Iris pigment epithelial cell (primary cell): ENCODE measurements around the gene ADGRA1.
"Not testable (repeated sequence)": the region's sequence is repeated elsewhere in the genome, so short reads cannot be mapped to it uniquely, and the experiment has no call there.

Experiments used
- DNase-seq: peaks from one replicate; pipeline ENCODE4 v3.0.0-alpha.2; 2011; ENCODE audit warnings: low read depth

Gene ADGRA1

GRCh38 chr10:133163889-133164815, 76.4 kb downstream of the ADGRA1 start:
- DNase-seq, result no peak

- DNase-seq, result no peak
Measured at GRCh38 chr10:133164816-133165555, 77.3 kb downstream of the ADGRA1 start.

DNA sequence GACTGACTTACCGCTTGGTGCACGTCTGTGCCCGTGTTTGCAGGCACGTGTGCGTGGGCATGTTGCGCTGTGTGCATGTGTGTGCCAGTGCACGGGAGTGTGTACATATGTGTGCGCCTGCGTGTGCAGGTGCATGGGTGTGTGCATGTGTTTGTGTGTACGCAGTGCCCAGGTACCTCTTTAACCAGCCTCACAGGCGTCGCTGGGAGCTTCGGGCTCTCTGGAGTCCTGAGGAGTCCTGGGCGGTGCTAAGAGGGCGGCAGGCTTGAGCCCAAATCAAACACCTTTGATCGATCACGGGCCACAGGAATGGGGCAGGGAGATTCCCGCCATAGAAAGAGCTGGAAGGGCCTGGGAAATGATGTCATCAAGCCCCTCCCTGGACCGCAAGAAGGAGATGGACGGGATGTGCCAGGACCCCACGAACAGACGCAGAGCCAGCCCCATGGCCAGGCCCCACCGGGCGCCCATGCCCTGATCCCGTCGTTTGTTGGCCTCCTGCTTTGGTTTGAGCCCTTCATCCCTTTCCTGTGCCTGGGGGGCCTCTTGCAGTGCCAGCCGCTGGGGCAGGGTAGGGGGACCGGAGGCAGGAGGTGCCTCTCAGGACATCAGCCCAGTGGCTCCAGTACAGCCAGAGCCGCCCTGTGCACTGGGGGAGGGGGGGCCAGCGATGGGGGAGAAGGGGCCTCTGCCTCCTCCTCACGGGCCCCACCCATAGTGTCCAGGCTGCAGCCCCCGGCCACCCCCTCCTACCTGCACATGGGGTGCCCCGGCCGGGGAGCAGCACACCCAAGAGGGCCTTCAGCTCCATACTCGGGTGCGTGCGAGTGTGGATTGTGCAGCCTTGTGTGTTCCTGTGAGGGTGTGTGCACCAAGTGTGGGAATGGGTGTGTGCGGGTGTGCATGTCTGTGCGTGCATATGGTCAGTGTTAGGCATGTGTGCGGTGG, 78.1 kb downstream of the ADGRA1 start:
- no peak for DNase-seq

DNA sequence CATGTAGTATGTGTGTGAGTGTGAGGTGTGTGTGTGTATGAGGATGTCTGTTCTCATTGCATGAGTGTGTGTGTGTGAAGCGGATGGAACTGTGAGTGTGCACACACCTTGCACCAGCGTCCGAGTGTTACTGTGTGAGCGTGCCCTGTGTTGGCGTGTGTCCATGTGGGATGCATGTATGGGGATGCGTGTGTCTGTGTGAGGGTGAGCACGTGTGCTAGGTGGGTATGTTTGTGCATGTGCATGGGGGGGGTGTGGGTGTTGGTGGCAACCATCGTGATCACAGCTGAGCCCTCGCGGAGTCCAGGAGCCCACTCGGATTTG, 78.7 kb downstream of the ADGRA1 start:
- no peak for DNase-seq

DNA sequence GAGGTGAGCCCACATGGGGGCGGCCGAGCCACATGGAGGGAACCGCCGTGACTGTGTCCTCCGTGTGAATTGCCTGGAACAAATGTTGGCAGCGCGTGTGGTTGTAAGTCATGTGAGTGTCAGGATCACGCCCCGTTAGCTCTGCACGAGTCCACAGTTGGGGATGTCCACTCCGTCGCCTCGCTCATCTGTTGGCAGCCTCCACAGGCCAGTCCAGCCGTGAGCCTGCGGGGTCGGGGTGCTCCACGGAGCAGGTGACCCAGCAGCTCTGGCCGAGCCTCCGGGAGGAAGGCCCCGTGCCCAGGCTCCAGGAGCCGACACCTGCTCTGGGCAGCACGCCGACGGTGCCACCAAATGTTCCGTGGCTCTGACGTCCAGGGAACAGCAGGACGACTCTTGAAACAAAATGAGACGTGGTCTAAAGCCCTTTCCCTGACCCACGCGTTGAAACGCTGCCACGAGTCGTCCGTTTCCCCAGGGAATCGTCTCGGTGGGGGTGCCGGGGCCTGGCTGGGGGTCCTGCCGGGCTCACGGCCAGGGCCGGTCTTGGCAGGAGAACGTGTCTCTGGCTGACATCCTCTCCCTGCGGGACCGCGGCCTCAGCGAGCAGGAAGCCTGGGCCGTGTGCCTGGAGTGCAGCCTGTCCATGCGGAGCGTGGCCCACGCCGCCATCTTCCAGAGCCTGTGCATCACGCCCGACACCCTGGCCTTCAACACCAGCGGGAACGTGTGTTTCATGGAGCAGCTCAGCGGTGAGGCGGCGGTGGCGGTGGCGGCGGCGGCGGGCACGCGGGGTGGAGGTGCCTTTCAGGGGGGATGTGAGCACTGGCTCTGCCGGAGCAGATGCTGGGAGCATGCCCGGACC, 79.3 kb downstream of the ADGRA1 start:
- DNase-seq, result no peak

- no peak for DNase-seq
Measured at GRCh38 chr10:133167693-133168616, 80.2 kb downstream of the ADGRA1 start.

GRCh38 chr10:133168617-133169031, 80.9 kb downstream of the ADGRA1 start:
- DNase-seq, result no peak

DNA sequence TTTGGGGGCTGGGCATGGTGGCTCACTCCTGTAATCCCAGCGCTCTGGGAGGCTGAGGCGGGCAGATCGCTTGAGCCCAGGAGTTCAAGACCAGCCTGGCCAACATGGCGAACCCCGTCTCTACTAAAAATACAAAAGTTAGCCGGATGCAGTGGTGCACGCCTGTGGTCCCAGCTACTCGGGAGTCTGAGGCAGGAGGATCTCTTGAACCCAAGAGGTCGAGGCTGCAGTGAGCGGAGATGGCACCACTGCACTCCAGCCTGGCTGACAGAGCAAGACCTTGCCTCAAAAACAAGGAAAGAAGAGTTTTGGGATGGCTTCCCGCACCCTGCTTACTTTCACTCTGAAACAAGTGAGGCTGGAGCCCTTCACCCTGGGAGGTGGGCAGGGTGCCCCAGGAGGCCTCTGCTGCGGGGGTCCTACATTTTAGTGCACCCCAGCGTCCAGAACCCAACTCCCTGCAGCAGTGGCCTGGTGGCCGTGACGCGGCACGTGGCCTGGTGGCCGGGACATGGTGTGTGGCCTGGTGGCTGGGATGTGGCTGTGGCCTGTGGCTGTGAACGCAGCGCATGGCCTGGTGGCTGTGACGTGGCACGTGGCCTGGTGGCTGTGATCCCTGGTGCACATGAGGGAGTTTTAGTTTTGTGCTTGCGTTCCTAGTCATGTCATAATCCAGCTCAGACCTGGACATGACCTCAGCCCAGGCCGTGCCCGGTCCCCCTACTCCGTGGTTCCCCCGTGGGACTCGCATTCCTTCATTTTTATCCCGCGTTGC, 81.6 kb downstream of the ADGRA1 start:
- DNase-seq, result no peak

GRCh38 chr10:133170092-133170491, 82.4 kb downstream of the ADGRA1 start:
- no peak for DNase-seq

- no peak for DNase-seq
Measured at GRCh38 chr10:133173860-133174640, 86.3 kb downstream of the ADGRA1 start.

DNA sequence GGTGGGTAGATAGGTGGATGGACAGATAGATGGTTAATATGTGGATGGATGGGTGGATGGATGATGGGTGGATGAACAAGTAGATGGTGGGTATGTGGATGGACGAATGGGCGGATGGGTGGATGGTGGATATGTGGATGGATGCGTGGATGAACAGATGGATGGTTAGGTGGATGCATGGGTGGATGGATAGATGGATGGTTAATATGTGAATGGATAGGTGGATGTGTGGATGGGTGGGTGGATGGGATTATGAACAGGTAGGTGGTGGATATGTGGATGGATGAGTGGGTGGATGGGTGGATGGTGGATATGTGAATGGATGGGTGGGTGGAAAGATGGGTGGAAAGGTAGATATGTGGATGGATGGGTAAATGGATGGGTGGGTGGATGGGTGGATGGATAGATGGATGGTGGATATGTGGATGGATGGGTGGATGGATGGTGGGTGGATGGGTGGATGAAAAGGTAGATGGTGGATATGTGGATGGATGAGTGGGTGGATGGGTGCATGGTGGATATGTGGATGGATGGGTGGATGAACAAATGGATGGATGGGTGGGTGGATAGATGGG, 87.1 kb downstream of the ADGRA1 start:
- DNase-seq, result no peak

GRCh38 chr10:133175624-133176023, 87.9 kb downstream of the ADGRA1 start:
- not testable (repeated sequence) for DNase-seq

DNA sequence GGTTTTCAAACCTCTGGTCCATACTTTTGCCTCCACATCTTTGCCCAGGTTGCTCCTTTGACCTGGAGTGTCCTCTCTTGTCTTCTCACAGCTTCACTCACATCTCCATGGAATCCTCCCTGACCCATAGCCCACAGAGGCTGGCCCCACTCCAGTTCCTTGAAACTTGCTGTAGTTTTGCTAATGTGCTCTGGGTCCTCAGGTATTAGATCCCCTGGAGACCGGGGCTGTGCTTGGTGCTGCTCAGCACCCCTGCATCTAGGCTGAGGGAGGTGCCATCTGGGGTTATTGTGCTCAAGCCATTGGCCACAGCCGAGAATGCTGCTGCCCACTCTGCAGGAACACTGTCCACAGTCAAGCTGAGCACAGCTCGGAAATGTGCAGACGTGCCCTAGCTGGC, 88.8 kb downstream of the ADGRA1 start:
- no peak for DNase-seq

DNA sequence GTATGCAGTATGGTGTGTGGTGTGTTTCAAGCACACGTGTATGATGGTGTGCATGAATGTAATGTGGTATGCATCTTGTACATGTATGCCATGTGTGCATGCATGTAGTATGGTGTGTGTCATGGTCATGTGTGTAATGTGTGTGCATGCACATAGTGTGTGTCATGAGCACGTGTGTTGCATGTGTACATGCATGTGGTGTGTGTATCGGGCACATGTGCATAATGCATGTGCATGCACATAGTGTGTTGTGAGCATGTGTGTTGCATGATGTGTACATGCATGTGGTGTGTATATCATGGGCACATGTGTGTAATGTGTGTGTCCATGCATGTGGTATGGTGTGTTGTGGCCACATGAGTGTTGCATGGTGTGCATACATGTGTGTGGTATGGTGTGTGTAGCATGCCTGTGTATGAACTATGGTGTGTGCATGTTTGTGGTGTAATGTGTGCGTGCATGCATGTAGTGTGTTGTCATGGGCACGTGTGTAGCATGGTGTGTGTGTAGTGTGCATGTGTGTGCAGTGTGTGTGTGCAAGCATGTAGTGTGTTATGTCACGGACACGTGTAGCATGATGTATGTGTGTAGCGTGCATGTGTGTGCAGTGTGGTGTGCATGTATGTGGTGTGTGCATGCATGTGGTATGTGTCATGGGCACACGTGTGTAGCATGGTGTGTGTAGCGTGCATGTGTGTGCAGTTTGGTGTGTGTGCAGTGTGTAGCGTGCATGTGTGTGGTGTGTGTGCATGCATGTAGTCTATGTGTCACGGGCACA, 89.8 kb downstream of the ADGRA1 start:
- DNase-seq, result no peak

- no peak for DNase-seq
Measured at GRCh38 chr10:133178357-133179127, 90.8 kb downstream of the ADGRA1 start.

DNA sequence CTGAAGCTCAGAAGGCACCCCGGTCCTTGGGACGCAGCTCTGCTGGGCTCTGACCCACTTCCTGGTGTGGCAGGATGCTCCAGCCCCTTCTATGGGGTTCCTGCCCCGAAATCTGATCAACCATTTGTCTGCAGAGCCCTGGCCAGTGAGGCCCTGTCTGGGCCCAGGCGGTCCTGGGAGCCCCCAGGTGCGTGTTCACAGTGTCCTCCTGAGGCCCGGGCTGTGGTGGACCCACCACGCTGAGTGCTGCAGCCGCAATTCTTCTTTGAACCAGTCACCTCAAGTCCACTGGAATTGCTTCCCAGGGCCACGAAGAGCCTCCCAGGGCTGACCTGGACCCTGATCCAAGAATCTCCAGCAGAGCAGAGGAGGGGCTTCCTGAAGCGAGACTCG, 91.4 kb downstream of the ADGRA1 start:
- no peak for DNase-seq

DNA sequence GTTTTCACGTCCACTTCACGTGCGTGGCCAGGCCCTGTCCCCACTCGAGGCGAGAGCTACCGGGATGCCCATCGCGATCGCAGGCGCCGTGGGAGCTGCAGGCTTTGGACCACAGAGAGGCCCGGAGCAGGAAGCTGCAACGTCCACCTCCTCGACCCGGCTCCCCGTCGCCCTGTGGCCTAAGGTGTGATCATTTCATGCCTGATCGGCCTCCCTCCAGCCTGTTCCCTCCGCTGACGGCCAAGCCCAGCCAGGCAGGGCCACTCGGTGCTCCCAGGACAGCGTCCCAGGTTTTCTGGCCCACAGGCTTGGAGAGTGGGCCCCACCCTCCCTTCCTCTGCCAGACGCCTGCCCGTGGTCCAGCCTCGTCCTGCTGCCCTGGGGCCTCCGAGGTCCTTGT, 91.9 kb downstream of the ADGRA1 start:
- DNase-seq, result no peak
